Measurements from ENCODE around the gene KRABD2.

DNA sequence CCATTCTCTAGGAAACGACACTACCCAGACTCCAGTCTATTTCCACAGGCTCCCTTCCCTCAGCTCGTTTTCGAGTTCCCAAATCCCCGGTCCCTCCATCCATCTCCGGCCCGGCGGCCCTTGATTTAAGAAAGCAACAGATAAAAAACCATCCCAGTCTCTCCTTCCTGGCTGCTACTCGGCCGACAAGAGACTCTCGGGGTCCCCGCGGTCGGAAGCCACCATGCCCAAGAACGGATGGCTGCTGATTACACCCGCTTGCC lies 6.3 kb upstream of the KRABD2 start:
- TF ChIP-seq, protein P1, sequence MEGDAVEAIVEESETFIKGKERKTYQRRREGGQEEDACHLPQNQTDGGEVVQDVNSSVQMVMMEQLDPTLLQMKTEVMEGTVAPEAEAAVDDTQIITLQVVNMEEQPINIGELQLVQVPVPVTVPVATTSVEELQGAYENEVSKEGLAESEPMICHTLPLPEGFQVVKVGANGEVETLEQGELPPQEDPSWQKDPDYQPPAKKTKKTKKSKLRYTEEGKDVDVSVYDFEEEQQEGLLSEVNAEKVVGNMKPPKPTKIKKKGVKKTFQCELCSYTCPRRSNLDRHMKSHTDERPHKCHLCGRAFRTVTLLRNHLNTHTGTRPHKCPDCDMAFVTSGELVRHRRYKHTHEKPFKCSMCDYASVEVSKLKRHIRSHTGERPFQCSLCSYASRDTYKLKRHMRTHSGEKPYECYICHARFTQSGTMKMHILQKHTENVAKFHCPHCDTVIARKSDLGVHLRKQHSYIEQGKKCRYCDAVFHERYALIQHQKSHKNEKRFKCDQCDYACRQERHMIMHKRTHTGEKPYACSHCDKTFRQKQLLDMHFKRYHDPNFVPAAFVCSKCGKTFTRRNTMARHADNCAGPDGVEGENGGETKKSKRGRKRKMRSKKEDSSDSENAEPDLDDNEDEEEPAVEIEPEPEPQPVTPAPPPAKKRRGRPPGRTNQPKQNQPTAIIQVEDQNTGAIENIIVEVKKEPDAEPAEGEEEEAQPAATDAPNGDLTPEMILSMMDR (conservative IDR thresholded peaks at IDR 0.05; ENCODE audit: low read depth, low read length), result no peak
- TF ChIP-seq EZH2 (IDR thresholded peaks at IDR 0.05; ENCODE audit: borderline replicate concordance, low read depth, low read length, poor library complexity, severe bottlenecking), result no peak
